Retinal pigment epithelial cell (primary cell): ENCODE measurements around the gene PAPSS2.

ENCODE experiments used
- DNase-seq: peaks from one replicate; pipeline ENCODE4 v3.0.0-alpha.2; 2010; ENCODE audit warnings: low read depth
- H3K4me3 ChIP-seq: 2 replicates; pipeline ENCODE4 v1.5.1; 2011; ENCODE audit warnings: mild to moderate bottlenecking, low read length, control low read depth, moderate library complexity
- CTCF ChIP-seq: conservative IDR thresholded peaks from 2 replicates; pipeline ENCODE4 v1.5.1; 2011; ENCODE audit warnings: low read depth, low read length, control low read depth, inconsistent platforms

The PAPSS2 gene

DNA sequence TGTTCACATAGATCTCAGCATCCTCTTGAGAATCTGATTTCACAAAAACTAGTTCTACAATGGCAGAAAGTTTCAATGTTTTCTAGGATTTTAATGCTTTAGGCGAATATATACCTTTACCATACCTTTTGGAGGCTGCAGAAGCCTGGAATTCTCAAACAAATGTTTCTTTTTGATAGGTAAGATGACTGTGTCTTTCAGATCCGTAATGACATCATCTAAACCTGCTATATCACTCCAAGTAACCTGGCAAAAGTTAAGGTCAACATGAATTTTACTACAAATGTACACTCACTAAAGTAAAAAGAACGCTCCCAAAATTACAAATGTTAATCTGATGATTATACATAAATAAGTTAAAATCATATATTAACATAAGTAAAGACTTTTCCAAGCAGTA lies 130.5 kb downstream of the PAPSS2 start:
- no peak for DNase-seq
- TF ChIP-seq CTCF: no peak
- no peak overlapping the region for H3K4me3 ChIP-seq

GRCh38 chr10:87794285-87794684 lies 134.6 kb downstream of the PAPSS2 start:
- H3K4me3 ChIP-seq: no peak overlapping the region
- no peak for DNase-seq
- TF ChIP-seq CTCF: no peak
